Stimulated activated CD8-positive, alpha-beta memory T cell treated with anti-CD3 and anti-CD28 coated beads, Interleukin-15, amount 100 ng/mL, for 48 hours (primary cell): ENCODE results near the gene SPDYC.

Experiments used
- DNase-seq, 2 donors: peaks; one replicate each; pipeline ENCODE4 v3.0.0-alpha.2; 2020; ENCODE audit warnings: low read depth in 2 of 2

SPDYC gene

DNA sequence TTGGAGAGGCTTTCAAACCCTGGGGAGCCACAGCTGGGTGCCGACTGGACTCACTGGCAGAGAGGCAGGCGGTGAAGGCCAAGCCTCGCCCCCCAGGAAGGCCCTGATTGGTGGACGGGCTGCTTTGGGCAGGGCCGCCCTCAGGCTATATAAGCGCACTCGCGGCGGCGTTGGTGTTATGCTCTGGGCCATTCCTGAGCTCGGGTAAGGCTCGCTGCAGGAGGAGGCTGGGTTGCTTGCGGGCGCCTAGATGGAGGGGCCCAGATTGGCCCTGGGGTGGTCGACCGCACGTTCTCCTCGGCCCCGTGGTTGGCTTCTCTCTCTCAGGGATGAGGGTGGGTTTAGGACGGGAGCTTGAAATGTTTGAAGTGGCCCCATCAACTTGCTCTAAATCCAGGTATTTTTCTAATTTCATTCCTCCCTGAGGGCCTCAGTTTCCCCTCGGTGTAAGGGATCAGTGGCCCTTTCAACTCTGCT is at the start of gene SPDYC:
SPDYC (plus strand) TSS at position 176 of the 477 bp plus-strand sequence. CDS start 1,125 bp downstream, outside the sequence.
- DNase-seq, result no peak

- DNase-seq, result no peak
Measured at GRCh38 chr11:65120831-65121230, 49.2 kb upstream of the SPDYC start.

DNA sequence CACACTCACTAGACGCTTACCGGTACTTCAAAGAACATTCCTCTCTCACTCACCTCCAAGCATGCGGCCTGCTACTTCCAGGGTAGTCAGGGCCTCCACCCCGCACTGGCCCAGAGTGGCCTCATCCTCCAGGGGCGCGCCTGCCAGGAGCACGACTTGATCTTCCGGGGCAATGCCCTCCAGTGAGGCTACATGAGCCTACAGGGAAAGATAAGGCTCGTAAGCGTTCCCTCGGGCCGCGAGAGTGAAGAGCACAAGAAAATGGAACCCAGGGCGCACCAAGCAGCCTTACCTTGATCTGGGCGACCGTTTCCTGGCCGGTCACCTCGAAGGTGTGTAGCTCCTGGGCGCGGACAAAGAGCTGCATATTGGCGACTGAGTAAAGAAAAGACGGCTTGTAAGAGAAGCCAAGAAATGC is 48.6 kb upstream of the SPDYC start:
- DNase-seq, result no peak

GRCh38 chr11:65121865-65122696 is 48.0 kb upstream of the SPDYC start, which contains the start of the genes FAU and MRPL49:
TSS of gene FAU (minus strand) at chr11:65122134. CDS start at chr11:65121813, 321 bp downstream.
TSS of gene MRPL49 (plus strand) at chr11:65122321. CDS start at chr11:65122347, 26 bp downstream.
- DNase-seq, result peak; percentile 99

DNA sequence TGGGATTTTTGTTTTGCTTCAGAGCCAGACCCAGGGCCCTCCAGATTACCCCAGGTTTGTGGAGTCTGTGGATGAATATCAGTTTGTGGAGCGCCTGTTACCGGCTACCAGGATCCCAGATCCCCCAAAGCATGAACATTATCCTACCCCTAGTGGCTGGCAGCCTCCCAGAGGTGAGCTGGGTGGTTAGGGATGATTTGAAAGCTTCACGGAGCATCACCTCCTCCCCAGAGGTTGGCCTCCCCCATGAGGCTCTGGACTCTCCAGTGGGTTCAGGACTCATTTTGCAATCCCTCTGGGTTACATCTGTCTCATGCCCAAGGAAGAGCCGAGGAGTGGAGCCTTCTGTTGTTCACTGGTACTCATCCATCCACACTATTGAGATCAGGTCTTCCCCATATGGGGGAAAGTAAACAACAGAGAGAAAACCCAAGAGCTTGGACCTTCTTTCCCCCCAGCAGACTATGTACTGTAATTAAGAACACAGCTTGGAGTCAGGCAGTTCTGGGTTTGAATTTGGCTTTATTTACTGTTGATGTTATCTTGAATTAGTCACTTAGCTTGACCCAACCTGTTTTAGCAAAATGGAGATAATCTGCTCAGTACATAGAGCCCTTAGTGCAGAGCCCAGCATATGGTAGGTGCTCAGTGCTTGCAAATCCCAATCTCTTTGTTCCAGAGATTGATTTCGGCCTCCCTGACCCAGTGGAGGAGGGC is 45.4 kb upstream of the SPDYC start:
- DNase-seq, result no peak

DNA sequence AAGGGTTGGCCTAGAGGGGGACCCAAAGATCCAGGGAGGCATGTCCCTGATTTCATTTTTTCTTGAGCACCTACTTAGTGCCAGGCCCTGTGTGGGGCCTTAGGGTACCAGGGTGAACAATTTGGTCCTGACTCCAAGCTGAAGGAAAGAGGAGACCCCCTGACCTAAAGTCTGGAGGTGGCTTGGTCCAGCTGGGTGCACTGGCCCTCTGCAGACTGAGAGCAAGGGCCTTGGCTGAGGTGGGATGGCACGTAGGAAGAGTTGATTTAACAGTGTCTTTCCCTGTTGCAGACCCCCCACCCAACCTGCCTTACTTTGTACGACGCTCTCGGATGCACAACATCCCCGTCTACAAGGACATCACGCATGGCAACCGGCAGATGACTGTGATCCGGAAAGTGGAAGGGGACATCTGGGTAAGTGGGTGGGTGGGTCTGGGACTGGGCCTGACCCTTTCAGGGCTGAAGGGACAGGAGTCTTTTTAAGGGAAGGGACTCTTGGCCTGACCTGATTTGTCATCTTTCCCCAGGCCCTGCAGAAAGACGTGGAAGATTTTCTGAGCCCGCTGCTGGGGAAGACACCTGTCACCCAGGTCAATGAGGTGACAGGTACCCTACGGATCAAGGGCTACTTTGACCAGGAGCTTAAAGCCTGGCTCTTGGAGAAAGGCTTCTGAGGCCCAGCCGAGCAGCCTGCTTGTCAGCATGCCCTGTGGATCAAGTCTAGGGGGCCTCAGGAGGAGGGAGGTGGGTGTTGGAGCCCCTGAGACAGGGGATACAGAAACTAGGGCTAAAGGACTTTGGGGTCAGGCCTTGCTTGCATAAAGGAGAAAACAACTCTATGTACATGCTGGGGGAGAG is 44.6 kb upstream of the SPDYC start:
- no peak for DNase-seq

DNA sequence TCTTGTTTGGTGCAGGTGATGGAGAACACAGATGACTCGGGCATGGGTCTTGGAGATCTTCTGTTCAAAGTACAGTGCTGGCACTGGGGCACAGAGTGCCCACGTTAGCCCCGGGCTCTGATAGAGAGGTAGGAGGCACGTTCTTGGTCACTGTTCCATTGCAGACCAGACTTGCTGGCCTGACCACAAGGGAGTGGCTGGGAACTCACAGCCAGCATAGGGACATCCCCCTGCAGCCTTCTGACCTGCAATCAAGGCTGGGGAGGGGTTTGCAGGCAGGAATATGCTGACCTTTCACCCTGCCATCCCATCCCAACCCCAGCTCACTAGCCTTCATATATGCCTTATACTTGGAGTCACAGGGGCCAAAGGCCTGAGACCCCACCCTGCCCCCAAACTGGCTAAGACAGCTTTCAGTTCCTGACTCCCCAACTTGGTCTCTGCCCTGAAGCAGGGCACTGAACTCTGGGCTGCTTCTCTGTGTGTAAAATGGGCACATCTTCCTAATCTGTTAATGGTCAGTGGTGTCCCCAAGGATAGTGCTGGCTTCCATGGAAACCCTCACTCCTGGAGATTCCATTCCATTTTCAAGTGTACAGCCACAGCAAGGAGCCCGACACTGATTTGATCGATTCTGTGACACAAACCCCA is 43.3 kb upstream of the SPDYC start:
- no peak for DNase-seq

GRCh38 chr11:65127473-65128181 is 42.4 kb upstream of the SPDYC start:
- no peak for DNase-seq

- no peak for DNase-seq
Measured at GRCh38 chr11:65128182-65129145, 41.6 kb upstream of the SPDYC start.

DNA sequence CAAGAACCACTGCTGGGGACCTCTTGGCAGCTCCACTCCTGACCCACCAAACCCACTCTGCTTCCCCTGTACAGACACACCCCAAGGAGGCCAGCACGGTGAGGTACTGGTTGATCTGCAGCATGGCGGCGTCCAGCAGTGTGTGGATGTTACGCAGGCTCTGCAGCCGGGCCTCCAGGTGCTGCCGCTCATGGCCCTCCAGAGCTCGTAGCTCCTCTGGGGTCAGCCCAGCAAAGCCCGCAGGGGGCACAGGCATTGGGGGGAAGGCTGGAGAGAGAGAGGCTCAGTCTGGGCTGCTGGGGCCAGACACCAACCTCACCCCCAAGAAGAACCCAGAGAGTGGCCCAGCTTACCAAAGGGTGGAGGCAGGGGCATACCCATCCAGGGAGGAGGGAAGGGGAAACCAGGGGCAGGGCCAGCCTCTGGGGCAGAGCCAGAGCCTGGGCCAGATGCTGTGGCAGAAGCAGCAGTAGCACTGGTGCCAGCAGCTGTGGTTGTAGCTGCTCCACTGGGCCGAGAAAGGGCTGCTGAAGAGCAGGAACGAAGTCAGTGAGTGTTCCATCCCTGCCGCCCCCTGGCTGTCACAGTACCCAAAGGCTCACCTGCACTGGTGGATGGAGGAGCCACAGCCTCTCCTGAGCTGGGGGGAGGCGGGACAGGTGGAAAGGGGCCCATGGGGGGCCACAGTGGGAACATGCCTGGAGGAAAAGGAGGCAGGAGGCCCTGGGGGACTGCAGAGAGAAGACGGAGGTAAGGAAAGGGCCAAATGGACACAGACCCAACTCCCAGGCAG is 40.2 kb upstream of the SPDYC start:
- DNase-seq, result no peak

DNA sequence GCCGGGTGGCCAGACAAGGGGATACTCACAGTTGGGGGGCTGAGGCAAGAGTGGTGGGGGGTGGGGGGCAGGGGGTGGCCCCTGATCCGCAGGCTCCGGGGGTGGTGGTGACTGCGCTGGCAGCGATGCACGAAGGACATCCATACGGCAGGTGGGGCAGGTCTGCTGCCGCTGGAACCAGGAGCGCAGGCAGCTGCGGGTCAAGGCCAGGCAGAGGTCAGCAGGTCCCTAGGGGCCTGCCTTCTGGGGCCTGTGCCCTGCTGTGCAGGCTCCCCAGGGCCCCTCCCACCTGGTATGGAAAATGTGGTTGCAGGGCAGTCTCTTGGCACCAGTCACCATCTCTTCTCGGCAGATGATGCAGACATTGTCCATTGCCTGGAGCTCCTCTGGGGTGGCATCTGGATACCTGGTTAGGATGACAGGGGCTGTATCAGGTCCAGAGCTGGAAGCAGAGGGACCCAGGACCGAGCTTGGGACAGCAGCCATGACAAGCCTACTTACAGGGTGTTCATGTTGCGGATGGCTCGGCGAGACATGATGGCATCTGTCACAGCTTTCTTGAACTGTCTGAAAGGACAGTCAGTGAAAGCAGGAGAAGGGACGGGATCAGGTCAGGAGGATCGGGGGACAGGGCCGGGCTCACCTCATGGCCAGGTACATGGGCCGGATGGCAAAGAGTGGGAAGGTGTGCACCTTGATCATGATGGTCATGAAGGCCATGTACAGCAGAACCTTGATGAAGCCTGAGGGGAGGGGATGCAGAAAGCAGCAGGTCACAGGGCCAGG is 39.2 kb upstream of the SPDYC start:
- DNase-seq, result no peak

DNA sequence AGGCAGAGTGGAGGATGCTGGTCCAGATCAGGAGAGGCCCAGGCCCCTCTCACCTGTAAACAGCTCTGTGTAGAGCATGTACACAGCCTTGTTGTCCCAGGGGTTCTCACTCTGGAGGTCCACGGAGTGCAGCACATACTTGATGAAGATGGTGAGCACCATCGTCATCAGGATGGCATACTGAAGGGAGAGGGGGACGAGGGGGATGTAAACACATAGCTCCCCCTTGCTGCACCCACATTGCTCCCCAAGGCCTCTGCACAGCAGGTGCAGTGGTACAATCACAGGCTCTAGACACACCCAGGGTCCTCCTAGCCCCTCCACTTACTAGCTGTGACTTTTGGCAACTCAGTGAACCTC is 38.6 kb upstream of the SPDYC start:
- no peak for DNase-seq

GRCh38 chr11:65131895-65132237 is 38.2 kb upstream of the SPDYC start:
- no peak for DNase-seq

GRCh38 chr11:65132238-65132987 is 37.6 kb upstream of the SPDYC start:
- no peak for DNase-seq

- DNase-seq, result no peak
Measured at GRCh38 chr11:65132988-65133700, 36.9 kb upstream of the SPDYC start.

DNA sequence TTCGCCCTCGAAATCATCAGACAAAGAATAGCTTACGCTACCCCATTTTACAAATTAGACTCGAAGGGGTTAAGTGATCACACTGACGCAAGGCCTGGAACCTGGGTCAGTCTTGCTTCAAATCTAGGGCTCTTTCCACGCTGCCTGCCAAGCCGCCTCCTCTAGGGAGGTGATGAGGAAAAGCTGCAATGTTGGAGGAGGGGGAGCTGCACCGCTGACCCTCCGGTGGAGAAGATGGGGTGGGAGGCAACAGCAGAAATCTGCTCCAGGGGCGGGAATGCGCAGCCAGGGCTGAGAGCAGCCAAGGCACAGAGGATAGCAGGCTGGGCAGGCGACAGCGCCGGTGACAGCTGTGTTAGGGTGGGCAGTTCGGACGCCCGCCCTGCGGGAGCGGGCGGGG is 36.3 kb upstream of the SPDYC start:
- no peak for DNase-seq
